Right atrium auricular region (tissue), 2 donors: ENCODE data around the gene LTO1. TPM values are rescaled to one million over a fixed set of nuclear protein-coding genes. Genes with fewer than 3 reads are reported as not detected.

Source experiments
- DNase-seq: peaks from one replicate; pipeline ENCODE4 v3.0.0-alpha.2; 2019; ENCODE audit warnings: low spot score
- H3K27ac ChIP-seq, 2 donors: fragments of 200-600 bp; sonication (generic); 1 replicate in 1 of 2; 2 replicates in 1 of 2; pipeline ENCODE4 v1.5.1; 2016 to 2019
- H3K27me3 ChIP-seq, 2 donors: fragments of 200-600 bp; sonication (generic); one replicate each; pipeline versions ENCODE4 v1.5.1 to v1.6.0; 2017 to 2019
- H3K36me3 ChIP-seq: fragments of 200-600 bp; sonication (generic); one replicate; pipeline ENCODE4 v1.5.1; 2016
- H3K4me1 ChIP-seq, 2 donors: fragments of 200-600 bp; sonication (generic); one replicate each; pipeline versions ENCODE4 v1.5.1 to v1.6.0; 2017 to 2019
- H3K4me3 ChIP-seq, 2 donors: fragments of 200-600 bp; sonication (generic); 1 replicate in 1 of 2; 2 replicates in 1 of 2; pipeline ENCODE4 v1.5.1; 2017 to 2019; ENCODE audit warnings: mild to moderate bottlenecking in 1 of 2, moderate library complexity in 1 of 2
- H3K9me3 ChIP-seq, 2 donors: fragments of 200-600 bp; sonication (generic); one replicate each; pipeline ENCODE4 v1.5.1; 2019
- total RNA-seq, 2 donors: library from RNA; depleted of rRNA; stranded (reverse); fragments of >200 nt; gene quantifications; one replicate each; pipeline ENCODE4 v1.1.0, GENCODE V29; 2016
- TF ChIP-seq, protein P1 (sequence below), 2 donors: fragments of 200-600 bp; sonication (generic); IDR thresholded peaks; one replicate each; pipeline ENCODE4 v1.5.1; 2019; ENCODE audit warnings: antibody characterized with exemption in 2 of 2

Gene LTO1, protein sequence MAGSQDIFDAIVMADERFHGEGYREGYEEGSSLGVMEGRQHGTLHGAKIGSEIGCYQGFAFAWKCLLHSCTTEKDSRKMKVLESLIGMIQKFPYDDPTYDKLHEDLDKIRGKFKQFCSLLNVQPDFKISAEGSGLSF
- total RNA-seq, result 1 to 10 TPM; 4.7 to 6.0 TPM

DNA sequence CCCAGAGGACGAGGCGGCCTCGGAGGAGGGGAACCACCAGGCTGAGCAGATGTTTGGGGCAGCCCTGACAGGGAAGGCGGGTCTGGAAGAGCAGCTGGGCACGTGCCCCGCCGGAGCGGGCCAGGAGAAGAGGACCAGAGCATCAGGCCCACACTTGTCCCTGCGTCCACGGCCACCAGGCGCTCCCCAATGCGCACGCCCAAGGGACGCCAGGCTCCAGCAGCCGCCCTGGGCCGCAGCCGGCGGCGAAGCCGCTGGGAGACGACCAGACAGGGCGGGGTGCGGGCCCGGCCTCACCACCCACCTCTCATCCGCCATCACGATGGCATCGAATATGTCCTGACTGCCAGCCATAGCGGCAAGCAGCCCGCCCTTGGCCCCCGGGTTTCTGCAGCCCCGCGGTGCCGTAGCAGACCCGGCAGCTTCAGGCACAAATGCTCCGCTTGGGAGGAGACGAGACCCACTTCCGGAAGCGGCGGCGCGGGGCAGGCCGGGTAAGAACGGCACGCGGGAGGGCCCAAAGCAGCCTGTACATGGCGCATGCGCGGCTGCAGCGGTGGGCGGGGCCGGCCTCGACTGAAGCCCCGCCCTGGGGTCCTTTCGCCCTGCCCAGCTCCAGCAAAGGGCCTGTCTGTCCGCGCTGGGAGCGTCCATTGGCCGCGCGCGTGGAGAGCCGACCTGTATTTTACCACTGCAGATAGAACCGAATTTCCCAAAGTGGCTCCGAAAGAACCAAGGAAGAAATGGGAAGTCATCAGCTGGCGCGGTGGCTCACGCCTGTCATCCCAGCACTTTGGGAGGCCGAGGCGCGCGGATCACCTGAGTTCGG lies at the start of gene LTO1:
LTO1 (minus strand) TSS at position 468 of the 829 bp plus-strand sequence; CDS start at position 354, 114 bp downstream.
- peak; percentile 96 for DNase-seq
- Histone ChIP-seq H3K27me3 (no peaks in the 10 kb centered on the region), H3K9me3 (no peaks in the 10 kb centered on the region), H3K36me3 (peaks cover 13% of the 10 kb centered on the region), H3K4me3 (peak within 1 kb of the TSS; percentile 97 to 100), H3K27ac (peak within 1 kb of the TSS; percentile 83 to 85), H3K4me1 (peaks cover 0 to 28% of the 10 kb centered on the region in 2 donors)
- TF ChIP-seq, protein P1, sequence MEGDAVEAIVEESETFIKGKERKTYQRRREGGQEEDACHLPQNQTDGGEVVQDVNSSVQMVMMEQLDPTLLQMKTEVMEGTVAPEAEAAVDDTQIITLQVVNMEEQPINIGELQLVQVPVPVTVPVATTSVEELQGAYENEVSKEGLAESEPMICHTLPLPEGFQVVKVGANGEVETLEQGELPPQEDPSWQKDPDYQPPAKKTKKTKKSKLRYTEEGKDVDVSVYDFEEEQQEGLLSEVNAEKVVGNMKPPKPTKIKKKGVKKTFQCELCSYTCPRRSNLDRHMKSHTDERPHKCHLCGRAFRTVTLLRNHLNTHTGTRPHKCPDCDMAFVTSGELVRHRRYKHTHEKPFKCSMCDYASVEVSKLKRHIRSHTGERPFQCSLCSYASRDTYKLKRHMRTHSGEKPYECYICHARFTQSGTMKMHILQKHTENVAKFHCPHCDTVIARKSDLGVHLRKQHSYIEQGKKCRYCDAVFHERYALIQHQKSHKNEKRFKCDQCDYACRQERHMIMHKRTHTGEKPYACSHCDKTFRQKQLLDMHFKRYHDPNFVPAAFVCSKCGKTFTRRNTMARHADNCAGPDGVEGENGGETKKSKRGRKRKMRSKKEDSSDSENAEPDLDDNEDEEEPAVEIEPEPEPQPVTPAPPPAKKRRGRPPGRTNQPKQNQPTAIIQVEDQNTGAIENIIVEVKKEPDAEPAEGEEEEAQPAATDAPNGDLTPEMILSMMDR (IDR thresholded peaks at IDR 0.05), result no peak

DNA sequence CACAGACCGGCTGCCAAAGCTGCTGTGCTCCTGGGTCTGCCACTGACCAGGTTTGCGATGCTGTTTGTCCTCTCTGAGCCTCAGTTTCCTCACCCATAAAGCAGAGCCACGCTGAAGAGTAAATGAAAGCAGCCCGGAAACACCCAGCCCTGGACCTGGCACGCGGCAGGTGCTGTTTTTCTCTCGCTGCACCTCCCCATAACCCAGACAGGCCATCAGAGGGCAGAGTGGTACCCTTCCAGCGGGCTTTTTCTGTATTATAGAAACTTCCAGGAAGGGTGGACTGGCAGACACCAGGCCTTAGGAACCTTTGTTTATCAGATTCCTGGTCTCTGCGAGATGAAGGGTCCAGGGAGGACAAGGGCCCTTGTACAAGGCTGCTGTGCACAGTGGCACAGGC lies 46.6 kb upstream of the LTO1 start:
- Histone ChIP-seq H3K36me3 (no peaks in the 10 kb centered on the region), H3K4me3 (no peak overlapping the region), H3K27ac (no peak overlapping the region), H3K9me3 (no peaks in the 10 kb centered on the region), H3K27me3 (no peaks in the 10 kb centered on the region), H3K4me1 (no peaks in the 10 kb centered on the region)
- TF ChIP-seq, protein P1 (IDR thresholded peaks at IDR 0.05), result no peak
- no peak for DNase-seq

DNA sequence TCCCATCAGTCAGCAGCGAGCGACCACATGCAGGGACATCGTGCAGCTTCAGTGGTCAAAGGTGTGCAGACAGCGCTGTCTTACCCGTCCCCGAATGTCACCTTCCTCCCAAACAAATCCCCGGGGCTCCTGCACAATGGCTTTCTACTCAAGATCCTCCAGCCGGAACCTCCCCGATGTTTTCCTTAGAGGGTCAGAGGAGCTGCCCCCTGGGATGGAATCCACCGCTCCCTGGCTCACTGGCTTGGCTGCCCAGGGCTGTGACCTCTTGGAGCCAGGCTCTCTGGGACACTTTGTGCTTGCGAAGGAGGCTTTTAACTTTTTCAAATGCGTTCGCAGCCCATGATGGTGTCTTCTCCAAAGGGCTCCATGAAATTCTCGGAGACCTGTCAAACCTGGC lies 46.0 kb upstream of the LTO1 start:
- no peaks in the 10 kb centered on the region for H3K27me3 ChIP-seq
- no peaks in the 10 kb centered on the region for H3K36me3 ChIP-seq

DNA sequence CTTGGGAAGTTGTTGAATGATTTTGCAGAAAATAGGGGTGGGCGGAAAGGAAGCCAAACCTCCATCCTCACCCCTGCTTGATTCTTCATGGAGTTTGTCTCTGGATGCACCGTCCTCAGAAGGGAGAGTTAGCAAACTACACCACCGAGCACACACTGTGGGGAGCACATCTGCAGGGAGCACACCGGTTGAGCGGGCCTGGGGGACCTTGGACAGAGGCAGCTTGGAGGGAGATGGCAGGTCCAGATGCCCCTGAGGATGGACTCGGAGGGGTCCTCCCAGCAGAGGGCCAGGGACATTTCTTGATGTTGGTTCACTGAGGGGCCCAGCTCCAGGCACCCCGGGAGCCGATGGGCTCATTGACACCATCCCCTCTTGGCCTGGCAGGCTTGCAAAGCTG lies 43.8 kb upstream of the LTO1 start:
- Histone ChIP-seq H3K27ac (no peak overlapping the region), H3K36me3 (no peaks in the 10 kb centered on the region), H3K27me3 (no peaks in the 10 kb centered on the region), H3K9me3 (no peaks in the 10 kb centered on the region), H3K4me1 (no peaks in the 10 kb centered on the region), H3K4me3 (no peak overlapping the region)
- no peak for DNase-seq
- TF ChIP-seq, protein P1 (IDR thresholded peaks at IDR 0.05), result no peak

More for the DNA sequence above, 46.0 kb upstream of the LTO1 start:
- DNase-seq, result no peak
- TF ChIP-seq, protein P1 (IDR thresholded peaks at IDR 0.05), result no peak
- no peaks in the 10 kb centered on the region for H3K9me3 ChIP-seq
- H3K27ac ChIP-seq, result no peak overlapping the region
- no peaks in the 10 kb centered on the region for H3K4me1 ChIP-seq
- H3K4me3 ChIP-seq, result no peak overlapping the region

DNA sequence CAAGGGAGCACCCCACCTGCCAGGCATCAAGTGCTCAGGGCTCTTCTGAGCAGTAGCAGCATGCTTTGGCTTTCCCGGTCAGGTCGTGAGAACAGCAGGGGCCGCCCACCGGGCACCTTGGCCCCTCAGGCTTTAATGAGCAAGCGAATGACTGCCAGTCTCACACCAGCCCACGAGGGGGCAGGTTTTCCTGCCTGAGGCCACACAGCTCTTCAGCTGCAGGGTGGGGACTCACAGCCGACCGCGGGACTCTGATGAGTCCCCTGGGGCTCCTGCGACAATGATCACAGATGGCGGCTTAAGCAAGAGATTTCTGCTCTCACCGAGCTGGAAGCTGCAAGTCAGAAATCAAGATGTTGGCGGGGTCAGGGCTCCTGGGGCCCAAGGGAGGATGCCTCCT lies 43.0 kb upstream of the LTO1 start:
- no peak for DNase-seq
- H3K4me1 ChIP-seq, result no peaks in the 10 kb centered on the region

More for the DNA sequence above, 43.0 kb upstream of the LTO1 start:
- Histone ChIP-seq H3K9me3 (no peaks in the 10 kb centered on the region), H3K27ac (no peak overlapping the region), H3K4me3 (no peak overlapping the region), H3K36me3 (no peaks in the 10 kb centered on the region), H3K27me3 (no peaks in the 10 kb centered on the region)
- TF ChIP-seq, protein P1 (IDR thresholded peaks at IDR 0.05), result peak in 1 of 2 donors; percentile 48
